Parathyroid adenoma (tissue), 2 donors: ENCODE results near the gene TRIM28.
A peak's percentile ranks its signal among the peaks of the same experiment; 100 is the strongest.

Experiments used
- H2AFZ ChIP-seq: fragments of 300-600 bp; sonication (generic); one replicate; pipeline ENCODE4 v1.7.0; 2017; ENCODE audit warnings: antibody characterized with exemption, mild to moderate bottlenecking
- H3K27ac ChIP-seq: fragments of 300-600 bp; sonication (generic); one replicate; pipeline ENCODE4 v1.7.0; 2017
- H3K27me3 ChIP-seq: fragments of 300-600 bp; sonication (generic); one replicate; pipeline ENCODE4 v1.7.0; 2017; ENCODE audit warnings: low read length; ENCODE audit not compliant: control insufficient read depth, insufficient read depth
- H3K36me3 ChIP-seq: fragments of 300-600 bp; sonication (generic); one replicate; pipeline ENCODE4 v1.7.0; 2017; ENCODE audit warnings: low read length; ENCODE audit not compliant: control insufficient read depth, insufficient read depth
- H3K4me1 ChIP-seq: fragments of 300-600 bp; sonication (generic); one replicate; pipeline ENCODE4 v1.7.0; 2017; ENCODE audit warnings: control low read depth
- H3K4me2 ChIP-seq: fragments of 300-600 bp; sonication (generic); one replicate; pipeline ENCODE4 v1.7.0; 2017; ENCODE audit warnings: low read length
- H3K4me3 ChIP-seq: fragments of 300-600 bp; sonication (generic); one replicate; pipeline ENCODE4 v1.7.0; 2017; ENCODE audit warnings: low read depth, low read length
- H3K79me2 ChIP-seq: fragments of 300-600 bp; sonication (generic); one replicate; pipeline ENCODE4 v1.7.0; 2017; ENCODE audit warnings: control low read depth
- H3K9ac ChIP-seq: fragments of 300-600 bp; sonication (generic); one replicate; pipeline ENCODE4 v1.7.0; 2017; ENCODE audit warnings: mild to moderate bottlenecking
- H3K9me3 ChIP-seq: fragments of 300-600 bp; sonication (generic); one replicate; pipeline ENCODE4 v1.7.0; 2017; ENCODE audit warnings: low read length; ENCODE audit not compliant: control insufficient read depth
- CTCF ChIP-seq: fragments of 300-600 bp; sonication (generic); IDR thresholded peaks from one replicate; pipeline ENCODE4 v1.7.0; 2017; ENCODE audit warnings: antibody characterized with exemption, mild to moderate bottlenecking
- donor health status: primary hyperparathyroidism.

Gene TRIM28

GRCh38 chr19:58571575-58571947, 27.7 kb downstream of the TRIM28 start:
- Histone ChIP-seq H3K27me3 (no peaks in the 10 kb centered on the region), H3K9ac (no peak overlapping the region), H3K4me2 (no peak overlapping the region), H3K27ac (no peak overlapping the region), H3K9me3 (no peaks in the 10 kb centered on the region), H3K36me3 (no peaks in the 10 kb centered on the region), H3K79me2 (peaks cover 3% of the 10 kb centered on the region), H3K4me1 (peaks cover 5% of the 10 kb centered on the region), H3K4me3 (no peak overlapping the region), H2AFZ (no peak overlapping the region)
- no peak for TF ChIP-seq CTCF

- Histone ChIP-seq H3K4me2 (peak overlapping the region; percentile 66), H3K4me3 (peak overlapping the region; percentile 87), H3K27me3 (no peaks in the 10 kb centered on the region), H3K36me3 (no peaks in the 10 kb centered on the region), H3K9me3 (no peaks in the 10 kb centered on the region), H3K27ac (peak overlapping the region; percentile 99), H3K79me2 (peaks cover 3% of the 10 kb centered on the region), H3K9ac (no peak overlapping the region), H3K4me1 (peaks cover 5% of the 10 kb centered on the region), H2AFZ (peak overlapping the region; percentile 76)
- no peak for TF ChIP-seq CTCF
Measured at GRCh38 chr19:58572026-58572817, 28.4 kb downstream of the TRIM28 start.

GRCh38 chr19:58572818-58573657, 29.2 kb downstream of the TRIM28 start, which contains the start of gene MZF1:
Gene MZF1, minus strand, starts transcription at chr19:58573335. Its CDS starts 1,946 bp downstream, at chr19:58571389.
- Histone ChIP-seq H3K4me3 (peak within 1 kb of the TSS; percentile 87), H3K27me3 (no peaks in the 10 kb centered on the region), H2AFZ (peak within 1 kb of the TSS; percentile 76), H3K79me2 (peaks cover 3% of the 10 kb centered on the region), H3K4me1 (peaks cover 5% of the 10 kb centered on the region), H3K27ac (peak within 1 kb of the TSS; percentile 99), H3K36me3 (no peaks in the 10 kb centered on the region), H3K9me3 (no peaks in the 10 kb centered on the region), H3K4me2 (peak within 1 kb of the TSS; percentile 66), H3K9ac (peak within 1 kb of the TSS; percentile 70)
- TF ChIP-seq CTCF: peak; percentile 16

GRCh38 chr19:58573658-58574164, 29.8 kb downstream of the TRIM28 start:
- peaks cover 8% of the 10 kb centered on the region for H3K79me2 ChIP-seq
- H3K36me3 ChIP-seq: no peaks in the 10 kb centered on the region
- peak overlapping the region; percentile 66 for H3K4me2 ChIP-seq
- peak overlapping the region; percentile 99 for H3K27ac ChIP-seq
- H3K4me1 ChIP-seq: peaks cover 8% of the 10 kb centered on the region
- H3K9ac ChIP-seq: no peak overlapping the region
- H3K4me3 ChIP-seq: peak overlapping the region; percentile 87
- peak; percentile 1 for TF ChIP-seq CTCF
- no peaks in the 10 kb centered on the region for H3K27me3 ChIP-seq
- peak overlapping the region; percentile 76 for H2AFZ ChIP-seq
- H3K9me3 ChIP-seq: no peaks in the 10 kb centered on the region
